GM12801 (cell line): ENCODE measurements around the gene IKZF3.

Source experiments
- TF ChIP-seq, protein P1 (sequence below): IDR thresholded peaks from one replicate; pipeline ENCODE4 v1.5.1; 2011; ENCODE audit warnings: control low read depth; ENCODE audit not compliant: insufficient read length; ENCODE audit errors: extremely low read depth

IKZF3 gene

DNA sequence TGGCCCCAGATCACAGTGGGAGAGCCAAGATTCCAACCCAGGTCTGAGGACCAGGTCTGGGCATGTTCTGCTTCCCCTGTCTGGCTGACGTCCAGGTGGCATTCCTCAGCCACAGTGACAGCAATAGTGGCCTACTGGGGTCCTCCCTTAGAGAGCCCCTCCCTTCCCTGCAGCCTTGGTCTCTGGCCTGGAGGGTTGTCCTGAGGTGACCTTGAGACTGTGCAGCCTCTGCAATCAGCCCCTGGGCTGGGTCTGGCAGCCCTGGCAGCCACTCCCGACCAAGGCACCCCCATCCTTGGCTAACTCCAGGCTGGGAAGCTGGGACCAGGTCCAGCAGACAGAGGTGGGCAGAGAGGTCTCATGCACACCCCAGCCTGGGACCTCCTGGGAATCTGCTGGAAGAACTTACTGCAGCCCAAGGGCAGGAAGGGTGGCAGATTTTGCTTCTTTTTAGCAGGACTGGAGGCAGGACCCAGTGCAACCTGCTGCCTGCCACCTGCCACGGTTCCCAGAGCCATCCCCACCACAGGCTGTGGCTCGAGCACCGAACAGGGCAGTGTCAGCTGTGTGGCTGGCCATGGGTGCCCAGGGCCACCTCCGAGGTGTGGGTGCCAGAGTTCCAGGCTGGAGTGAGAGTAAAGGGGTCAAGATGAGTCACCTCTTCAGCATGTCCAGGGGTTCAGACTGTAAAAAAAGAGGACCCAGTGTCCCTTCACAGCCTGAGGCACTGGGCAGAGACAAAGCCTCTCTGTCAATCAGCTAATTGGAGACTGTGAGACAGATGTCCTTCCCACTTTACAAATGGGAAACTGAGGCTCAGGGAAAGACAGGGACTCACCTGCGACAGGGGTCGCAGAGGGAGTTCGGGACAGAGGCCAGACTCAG, 113.7 kb downstream of the IKZF3 start:
- TF ChIP-seq, protein P1, sequence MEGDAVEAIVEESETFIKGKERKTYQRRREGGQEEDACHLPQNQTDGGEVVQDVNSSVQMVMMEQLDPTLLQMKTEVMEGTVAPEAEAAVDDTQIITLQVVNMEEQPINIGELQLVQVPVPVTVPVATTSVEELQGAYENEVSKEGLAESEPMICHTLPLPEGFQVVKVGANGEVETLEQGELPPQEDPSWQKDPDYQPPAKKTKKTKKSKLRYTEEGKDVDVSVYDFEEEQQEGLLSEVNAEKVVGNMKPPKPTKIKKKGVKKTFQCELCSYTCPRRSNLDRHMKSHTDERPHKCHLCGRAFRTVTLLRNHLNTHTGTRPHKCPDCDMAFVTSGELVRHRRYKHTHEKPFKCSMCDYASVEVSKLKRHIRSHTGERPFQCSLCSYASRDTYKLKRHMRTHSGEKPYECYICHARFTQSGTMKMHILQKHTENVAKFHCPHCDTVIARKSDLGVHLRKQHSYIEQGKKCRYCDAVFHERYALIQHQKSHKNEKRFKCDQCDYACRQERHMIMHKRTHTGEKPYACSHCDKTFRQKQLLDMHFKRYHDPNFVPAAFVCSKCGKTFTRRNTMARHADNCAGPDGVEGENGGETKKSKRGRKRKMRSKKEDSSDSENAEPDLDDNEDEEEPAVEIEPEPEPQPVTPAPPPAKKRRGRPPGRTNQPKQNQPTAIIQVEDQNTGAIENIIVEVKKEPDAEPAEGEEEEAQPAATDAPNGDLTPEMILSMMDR, result no peak

DNA sequence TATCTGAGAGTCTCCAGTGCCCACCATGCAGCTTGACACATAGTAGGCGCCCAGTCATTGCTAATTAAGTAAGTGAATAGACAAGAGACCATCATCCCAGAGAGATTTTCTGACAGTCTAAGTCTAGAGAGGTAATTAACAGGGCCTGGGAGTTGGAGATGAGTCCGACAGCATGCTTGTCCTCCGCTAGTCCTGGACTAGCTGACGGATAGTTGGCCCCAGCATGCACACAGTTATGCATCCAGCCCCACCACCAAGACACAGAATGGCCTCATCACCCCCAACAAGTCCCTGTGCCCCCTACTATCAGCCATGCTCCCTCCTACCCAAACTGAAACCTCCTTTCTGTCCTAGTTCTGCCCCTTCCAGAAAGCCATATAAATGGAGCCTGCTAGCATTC, 116.4 kb downstream of the IKZF3 start:
- TF ChIP-seq, protein P1, result no peak

DNA sequence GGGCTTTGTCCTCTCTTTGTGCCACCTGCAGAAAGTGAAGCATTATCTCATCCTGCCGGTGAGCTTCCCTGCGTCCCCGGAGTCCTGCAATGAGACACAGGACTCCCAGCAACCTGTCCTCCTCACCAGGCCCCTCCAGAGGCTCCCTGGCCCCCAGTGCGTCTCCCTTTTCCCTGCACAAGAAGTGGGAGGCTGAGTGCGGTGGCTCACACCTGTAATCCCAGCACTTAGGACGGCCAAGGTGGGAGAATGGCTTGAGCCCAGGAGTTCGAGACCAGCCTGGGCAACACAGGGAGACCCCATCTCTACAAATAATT, 118.0 kb downstream of the IKZF3 start:
- TF ChIP-seq, protein P1, result no peak

DNA sequence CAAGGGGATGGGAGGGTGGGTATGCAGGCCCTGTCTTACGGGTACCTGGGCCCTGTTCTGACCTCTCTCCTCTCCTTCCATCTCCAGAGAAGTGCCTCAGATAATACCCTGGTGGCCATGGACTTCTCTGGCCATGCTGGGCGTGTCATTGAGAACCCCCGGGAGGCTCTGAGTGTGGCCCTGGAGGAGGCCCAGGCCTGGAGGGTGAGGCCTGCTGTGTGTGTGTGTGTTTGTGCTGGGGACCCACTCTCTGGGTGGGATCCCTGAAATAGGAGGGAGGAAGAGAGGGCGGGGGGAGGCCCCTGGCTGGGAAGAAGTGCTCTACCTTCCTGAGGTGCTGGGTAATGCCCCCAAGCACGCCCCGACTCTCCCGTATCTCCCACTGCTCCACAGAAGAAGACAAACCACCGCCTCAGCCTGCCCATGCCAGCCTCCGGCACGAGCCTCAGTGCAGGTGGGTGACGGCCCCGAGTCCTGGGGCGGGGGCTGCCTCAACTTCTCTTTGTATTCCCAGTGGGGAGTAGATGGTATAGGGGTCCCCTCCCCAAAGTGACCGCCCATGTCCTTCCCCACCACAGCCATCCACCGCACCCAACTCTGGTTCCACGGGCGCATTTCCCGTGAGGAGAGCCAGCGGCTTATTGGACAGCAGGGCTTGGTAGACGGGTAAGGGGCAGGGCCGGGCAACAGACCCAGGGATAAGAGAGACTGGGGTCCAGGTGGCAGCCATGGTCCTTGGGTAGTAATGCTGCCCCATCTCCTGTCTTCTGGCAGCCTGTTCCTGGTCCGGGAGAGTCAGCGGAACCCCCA, 118.6 kb downstream of the IKZF3 start:
- TF ChIP-seq, protein P1, result no peak

DNA sequence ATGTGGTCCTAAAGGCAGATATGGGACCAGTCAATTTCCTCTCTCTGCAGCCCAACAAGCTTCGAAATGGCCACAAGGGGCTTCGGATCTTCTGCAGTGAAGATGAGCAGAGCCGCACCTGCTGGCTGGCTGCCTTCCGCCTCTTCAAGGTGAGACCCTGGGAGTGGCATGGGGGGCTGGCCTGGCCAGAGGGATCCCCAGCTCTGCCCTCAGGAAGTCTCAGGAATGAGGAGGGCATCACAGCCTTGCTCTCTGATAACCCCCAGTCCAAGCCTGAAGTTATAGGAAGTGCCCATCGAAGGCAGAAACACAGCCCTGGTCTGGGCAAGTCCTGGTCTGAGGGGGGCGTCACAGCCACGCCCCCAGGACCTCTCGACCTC, 119.3 kb downstream of the IKZF3 start:
- TF ChIP-seq, protein P1, result no peak

DNA sequence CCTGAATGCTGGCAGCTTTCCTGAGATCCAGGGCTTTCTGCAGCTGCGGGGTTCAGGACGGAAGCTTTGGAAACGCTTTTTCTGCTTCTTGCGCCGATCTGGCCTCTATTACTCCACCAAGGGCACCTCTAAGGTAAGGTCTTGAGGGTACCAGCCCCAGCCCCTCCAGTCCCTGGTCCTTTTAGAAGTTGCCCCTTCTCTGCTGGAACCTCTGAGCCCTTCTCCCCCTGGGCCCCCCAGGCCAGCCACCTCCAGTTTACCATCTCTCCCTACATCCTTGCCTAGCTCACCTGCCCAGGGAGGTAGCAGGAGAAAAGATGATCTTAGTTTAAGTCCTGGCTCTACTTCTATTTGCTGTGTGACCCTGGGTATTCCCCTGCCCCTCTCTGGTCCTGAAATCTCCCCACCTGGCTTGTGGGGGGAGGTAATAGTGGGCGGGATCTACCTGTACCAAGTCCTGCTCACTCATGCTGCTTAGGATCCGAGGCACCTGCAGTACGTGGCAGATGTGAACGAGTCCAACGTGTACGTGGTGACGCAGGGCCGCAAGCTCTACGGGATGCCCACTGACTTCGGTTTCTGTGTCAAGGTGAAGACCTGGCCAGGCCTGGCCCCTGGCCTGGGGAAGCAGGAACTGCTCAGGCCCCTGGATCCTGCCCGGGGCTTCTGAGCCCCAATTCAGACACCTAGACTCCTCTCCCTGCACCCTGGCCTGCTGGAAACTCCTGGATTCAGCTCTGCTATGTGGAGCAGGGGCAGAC, 119.9 kb downstream of the IKZF3 start:
- TF ChIP-seq, protein P1, result no peak

DNA sequence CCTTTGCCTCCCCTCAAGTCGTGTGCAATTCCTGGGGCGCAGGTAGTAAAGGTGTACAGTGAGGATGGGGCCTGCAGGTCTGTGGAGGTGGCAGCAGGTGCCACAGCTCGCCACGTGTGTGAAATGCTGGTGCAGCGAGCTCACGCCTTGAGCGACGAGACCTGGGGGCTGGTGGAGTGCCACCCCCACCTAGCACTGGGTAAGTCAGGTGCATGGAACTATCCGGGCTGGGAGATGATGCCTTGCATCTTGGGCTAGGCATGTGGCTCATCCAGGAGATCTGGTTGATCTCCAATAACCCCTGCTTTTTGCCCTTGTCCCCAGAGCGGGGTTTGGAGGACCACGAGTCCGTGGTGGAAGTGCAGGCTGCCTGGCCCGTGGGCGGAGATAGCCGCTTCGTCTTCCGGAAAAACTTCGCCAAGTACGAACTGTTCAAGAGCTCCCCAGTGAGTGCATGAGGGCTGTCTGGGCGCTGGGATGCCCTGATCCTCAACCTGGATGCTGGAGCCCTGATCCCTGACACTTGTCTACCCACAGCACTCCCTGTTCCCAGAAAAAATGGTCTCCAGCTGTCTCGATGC, 121.2 kb downstream of the IKZF3 start:
- TF ChIP-seq, protein P1, result no peak
